GM06990 (cell line): Measurements from ENCODE around the gene CEP20.

ENCODE experiments used
- DNase-seq: peaks from one replicate; pipeline ENCODE4 v3.0.0-alpha.2; 2011; ENCODE audit not compliant: insufficient read length; ENCODE audit errors: extremely low read depth
- H3K27me3 ChIP-seq: replicated peaks from 2 replicates; pipeline ENCODE4 v1.6.0; 2011; ENCODE audit warnings: low read length; ENCODE audit not compliant: control insufficient read depth, insufficient read depth
- H3K36me3 ChIP-seq: 2 replicates; pipeline ENCODE4 v1.5.1; 2011; ENCODE audit warnings: low read length; ENCODE audit not compliant: control insufficient read depth, insufficient read depth
- H3K4me3 ChIP-seq: replicated peaks from 2 replicates; pipeline ENCODE4 v1.5.1; 2011; ENCODE audit warnings: low read depth, mild to moderate bottlenecking, control low read depth, low read length
- CTCF ChIP-seq: IDR thresholded peaks from 2 replicates; pipeline ENCODE4 v1.5.1; 2011; ENCODE audit warnings: low read length, control low read depth, mild to moderate bottlenecking, inconsistent platforms; ENCODE audit not compliant: insufficient read depth, poor library complexity, severe bottlenecking

Gene CEP20

GRCh38 chr16:15913046-15913698 is 24.8 kb upstream of the CEP20 start:
- DNase-seq: no peak
- Histone ChIP-seq H3K36me3 (no peaks in the 10 kb centered on the region), H3K27me3 (no peaks in the 10 kb centered on the region), H3K4me3 (no peak overlapping the region)
- no peak for TF ChIP-seq CTCF

GRCh38 chr16:15911198-15911597 is 22.8 kb upstream of the CEP20 start:
- Histone ChIP-seq H3K36me3 (no peaks in the 10 kb centered on the region), H3K4me3 (no peak overlapping the region), H3K27me3 (no peaks in the 10 kb centered on the region)
- no peak for TF ChIP-seq CTCF
- DNase-seq: no peak

GRCh38 chr16:15907863-15908478 is 19.6 kb upstream of the CEP20 start:
- peak; percentile 83 for DNase-seq
- no peak overlapping the region; the same call in 1 of the 2 replicates for H3K4me3 ChIP-seq
- H3K27me3 ChIP-seq: no peaks in the 10 kb centered on the region
- no peak for TF ChIP-seq CTCF
- no peaks in the 10 kb centered on the region for H3K36me3 ChIP-seq

GRCh38 chr16:15906439-15906838 is 18.0 kb upstream of the CEP20 start:
- DNase-seq: no peak
- Histone ChIP-seq H3K4me3 (no peak overlapping the region), H3K36me3 (no peaks in the 10 kb centered on the region), H3K27me3 (no peaks in the 10 kb centered on the region)
- no peak for TF ChIP-seq CTCF

- no peak for DNase-seq
- Histone ChIP-seq H3K27me3 (no peaks in the 10 kb centered on the region), H3K4me3 (no peak overlapping the region), H3K36me3 (no peaks in the 10 kb centered on the region)
- TF ChIP-seq CTCF: no peak
These were observed 15.6 kb upstream of the CEP20 start for GRCh38 chr16:15903960-15904359.
